ENCODE results near the gene FAM228B. TPM values are rescaled to one million over a fixed set of nuclear protein-coding genes. Genes with fewer than 3 reads are reported as not detected.

FAM228B gene
- total and polyA plus RNA-seq, 9 of the 15 experiments (the other 6 are each of a cell fraction or from before 2014, with no cell fraction given), result 1.1 to 3.7 (median 2.6) TPM

DNA sequence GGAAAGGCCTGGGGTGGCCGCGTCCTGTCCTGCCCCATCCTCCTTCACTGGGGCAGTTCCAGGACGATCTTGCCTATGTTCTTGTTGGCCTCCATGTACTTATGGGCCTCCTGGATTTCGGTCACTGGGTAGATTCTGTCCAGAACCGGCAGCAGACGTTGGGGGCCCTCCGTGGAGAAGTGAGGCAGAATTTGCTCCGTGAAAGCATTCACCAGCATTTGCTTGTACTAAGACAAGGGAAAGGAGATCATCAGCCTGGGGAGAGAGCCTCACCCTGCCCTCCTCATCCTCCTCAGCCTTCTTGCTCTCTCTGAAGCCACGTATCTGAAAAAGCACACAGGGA lies 45.8 kb upstream of the FAM228B start:
- 6% methylated on average over 9 of the region's 9 CpGs for WGBS (ENCODE audit: insufficient coverage, low coverage, missing lambda C conversion rate)
- peak overlapping the region; percentile 82 for H2AFZ ChIP-seq (ENCODE audit: low read depth, low read length)
- no TSS peak for BruUV-seq (replicated peaks)
- intact Hi-C loops (cut with micrococcal nuclease), result loop anchor here (2.0 kb wide), 2 partner anchors 87 to 151 kb away; partner anchors contain the start of gene ATAD2B
- no peaks in the 10 kb centered on the region for H3K9me3 ChIP-seq (replicated peaks; ENCODE audit: control insufficient read depth, insufficient read depth, low read depth, low read length)
- TF ChIP-seq, protein P1, sequence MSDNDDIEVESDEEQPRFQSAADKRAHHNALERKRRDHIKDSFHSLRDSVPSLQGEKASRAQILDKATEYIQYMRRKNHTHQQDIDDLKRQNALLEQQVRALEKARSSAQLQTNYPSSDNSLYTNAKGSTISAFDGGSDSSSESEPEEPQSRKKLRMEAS (CRISPR knock-in tag; IDR thresholded peaks at IDR 0.05), result peak; percentile 30
- no peak for TF ChIP-seq CHD2 (IDR thresholded peaks at IDR 0.05; ENCODE audit: low read depth, low read length)
- TF ChIP-seq U2AF1 (optimal IDR thresholded peaks at IDR 0.05; ENCODE audit: low read depth, low read length), result no peak
- no peak for TF ChIP-seq DIDO1 (tag; IDR thresholded peaks at IDR 0.05; ENCODE audit: low read depth)
- TF ChIP-seq FOXP1 (CRISPR knock-in tag; IDR thresholded peaks at IDR 0.05), result peak; percentile 52; the same call in 1 of the 2 replicates
- peak; percentile 22 for TF ChIP-seq CHD1 (IDR thresholded peaks at IDR 0.05; ENCODE audit: low read length)
- TF ChIP-seq ERF (CRISPR knock-in tag; IDR thresholded peaks at IDR 0.05), result no peak
- in situ Hi-C loops (cut with MboI), result no loop called here
- peaks cover 36% of the 10 kb centered on the region for H3K79me2 ChIP-seq (ENCODE audit: control insufficient read depth, insufficient read depth, low read length)
- peak overlapping the region; percentile 99 for H3K4me2 ChIP-seq (ENCODE audit: insufficient read depth, low read length)
- no peaks in the 10 kb centered on the region for H3K9me1 ChIP-seq (ENCODE audit: control insufficient read depth, insufficient read depth, low read length)
- H3K27ac ChIP-seq (ENCODE audit: extremely low read depth, low read depth, low read length), result peak overlapping the region; percentile 60
- peak; percentile 78 for FAIRE-seq
- ChIA-PET POLR2A (interaction anchor here (0.6 to 1.8 kb wide), 5 partner anchors 25 to 1801 kb away, joined by 3 to 8 read pairs (median 6); partner anchors contain the start of genes ASXL2 and ATAD2B), CTCF (ENCODE audit: low intra/inter-chr PET ratio) (no interaction called here)
- no peak for ATAC-seq
- H3K9ac ChIP-seq (ENCODE audit: insufficient read depth in 1 of 2, low read depth in 2 of 2, low read length in 2 of 2), result peak overlapping the region; percentile 66 to 92
- DNase-seq (ENCODE audit: extremely low read depth in 1 of 4, low spot score in 3 of 4), result peak in 2 of 4 experiments; percentile 6 to 28
- H3K36me3 ChIP-seq (ENCODE audit: control insufficient read depth, insufficient read depth, low read length), result peaks cover 32% of the 10 kb centered on the region
- no peaks in the 10 kb centered on the region for H4K20me1 ChIP-seq (replicated peaks; ENCODE audit: control insufficient read depth, insufficient read depth, low read length)
- peak overlapping the region; percentile 58 for H3K4me3 ChIP-seq
- H3K4me1 ChIP-seq (replicated peaks in 1 of 2; ENCODE audit: control insufficient read depth in 2 of 2, insufficient read depth in 2 of 2, low read length in 2 of 2), result peaks cover 9 to 15% of the 10 kb centered on the region in 2 experiments; a peak in 4 of 5 replicates
- H3K27me3 ChIP-seq (ENCODE audit: control insufficient read depth in 2 of 2, insufficient read depth in 2 of 2, low read length in 2 of 2), result no peaks in the 10 kb centered on the region
